AML-193 (cell line): Measurements from ENCODE around the gene SPATA3.

Experiments
- DNase-seq, 2 experiments: peaks; one replicate each; lab custom pipeline; 2025; lab: John Stamatoyannopoulos, UW

The SPATA3 gene

DNA sequence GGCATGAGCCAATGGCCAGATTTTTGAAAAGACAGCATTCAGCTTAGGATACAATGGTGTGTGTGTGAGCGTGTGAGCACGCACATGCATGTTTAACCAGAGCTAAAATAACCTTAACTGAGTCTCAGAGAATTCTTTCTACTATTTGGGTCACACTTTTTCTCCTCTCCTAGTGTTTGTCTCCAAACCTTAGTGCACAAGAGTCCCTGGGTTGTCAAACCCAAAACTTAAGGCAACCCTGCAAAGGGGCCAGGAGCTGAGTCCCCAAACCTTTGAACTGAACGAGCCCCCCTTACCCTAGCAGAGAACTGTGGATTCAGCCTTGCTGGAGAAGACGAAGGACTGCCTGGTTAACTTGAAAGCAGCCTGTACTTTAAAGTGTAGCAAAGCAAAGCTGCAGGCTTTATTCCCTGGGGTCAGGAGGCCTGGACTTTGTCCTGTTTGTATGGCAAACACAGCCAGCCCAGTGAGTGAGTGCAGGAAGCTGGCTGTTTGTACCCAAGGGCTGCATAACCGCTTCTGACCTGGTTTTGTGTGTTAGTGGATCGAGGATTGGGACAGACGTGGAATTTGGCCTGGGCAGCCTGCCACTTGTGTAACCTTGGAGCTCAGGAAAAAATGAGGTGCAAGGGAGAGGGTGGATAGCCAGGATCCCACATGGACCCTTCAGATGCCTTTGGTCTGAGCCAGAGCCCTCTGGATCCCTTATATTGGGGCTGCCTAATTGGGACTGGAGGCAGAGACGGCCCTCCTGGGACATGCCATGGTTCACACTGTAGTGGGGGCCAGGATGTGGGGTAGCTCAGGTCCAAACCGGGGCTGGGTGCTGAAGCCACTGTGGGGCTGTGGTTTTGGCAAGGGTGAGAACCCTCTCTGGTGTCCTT is 54.3 kb downstream of the SPATA3 start:
- no peak for DNase-seq

DNA sequence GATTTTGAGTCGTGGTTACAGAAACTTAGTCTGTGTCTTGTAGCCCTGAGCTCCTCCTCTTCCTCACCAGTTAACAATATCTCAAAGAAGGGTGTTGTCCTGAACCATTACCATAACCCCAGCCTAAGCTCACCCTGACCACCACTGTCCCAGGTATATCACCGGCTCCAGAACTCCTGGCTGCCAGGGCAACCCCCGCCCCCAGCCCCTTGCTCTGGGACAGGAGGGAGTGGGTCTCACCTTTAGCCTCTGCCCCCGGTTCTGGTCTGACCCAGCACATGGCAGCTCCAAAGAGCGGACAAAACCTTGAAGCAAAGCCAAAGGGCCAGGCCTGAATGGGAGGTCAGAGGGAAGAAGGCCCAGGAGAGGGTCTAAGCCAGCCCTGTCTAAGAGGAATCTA is 55.2 kb downstream of the SPATA3 start:
- DNase-seq, result no peak

DNA sequence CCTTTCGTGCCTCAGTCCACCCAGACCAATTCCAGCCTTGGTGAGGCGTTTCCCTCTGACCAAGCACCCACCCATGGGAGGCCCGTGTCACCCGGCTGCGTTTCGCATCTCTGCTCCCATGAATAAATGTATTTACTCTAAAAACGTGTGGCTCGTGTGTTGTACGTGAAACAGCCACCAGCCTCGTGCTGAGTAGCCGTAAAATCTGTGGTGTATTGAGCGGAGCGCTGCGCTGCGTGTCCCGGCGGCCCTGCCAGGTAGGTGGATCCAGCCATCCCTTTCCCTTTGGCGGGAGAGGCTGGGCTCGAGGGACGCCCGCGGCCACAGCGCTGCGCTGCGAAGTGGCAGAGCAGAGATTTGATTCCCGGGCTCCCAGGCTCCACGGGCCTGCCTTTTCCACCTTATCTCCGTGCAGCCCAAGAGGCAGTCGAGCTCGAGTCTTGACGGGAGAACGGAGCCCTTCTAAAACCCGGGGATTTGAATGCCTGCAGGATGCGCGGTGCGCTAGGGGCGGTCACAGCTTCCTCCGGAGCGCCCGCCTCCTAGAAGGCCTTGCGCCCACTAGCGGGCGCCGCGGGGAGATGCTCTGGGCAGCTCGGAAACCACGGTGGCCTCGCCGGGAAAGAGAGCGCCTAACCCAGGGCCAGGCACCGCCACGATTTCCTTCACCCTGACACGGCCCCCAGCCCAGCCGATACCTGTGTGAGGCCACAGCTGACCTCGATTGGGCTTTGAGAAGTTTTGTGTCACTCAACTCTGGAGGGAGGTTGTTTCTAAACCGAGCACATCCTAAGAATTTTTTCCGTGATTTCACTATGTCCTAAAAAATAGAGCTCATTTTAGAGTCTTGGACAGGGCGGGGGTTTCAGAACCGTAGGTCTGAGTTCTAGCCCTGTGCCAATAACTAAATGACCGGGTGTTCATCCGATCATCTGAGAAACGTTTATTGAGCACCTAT is 56.9 kb downstream of the SPATA3 start:
- peak; percentile 52 to 64 for DNase-seq

- DNase-seq, result peak in 1 of 2 experiments; percentile 30
These were observed 57.9 kb downstream of the SPATA3 start for GRCh38 chr2:231053846-231054245.

GRCh38 chr2:231056453-231057416 is 60.8 kb downstream of the SPATA3 start, which contains the start of gene PSMD1:
TSS of gene PSMD1 (plus strand) at chr2:231056867. CDS start at chr2:231057026, 159 bp downstream.
- DNase-seq, result peak; percentile 75 to 78

GRCh38 chr2:231057590-231057989 is 61.7 kb downstream of the SPATA3 start:
- no peak for DNase-seq
